ENCODE data around the gene PHETA1.
A peak's percentile ranks its signal among the peaks of the same experiment; 100 is the strongest.
"Not testable (repeated sequence)": the region's sequence is repeated elsewhere in the genome, so short reads cannot be mapped to it uniquely, and the experiment has no call there.

Gene PHETA1

DNA sequence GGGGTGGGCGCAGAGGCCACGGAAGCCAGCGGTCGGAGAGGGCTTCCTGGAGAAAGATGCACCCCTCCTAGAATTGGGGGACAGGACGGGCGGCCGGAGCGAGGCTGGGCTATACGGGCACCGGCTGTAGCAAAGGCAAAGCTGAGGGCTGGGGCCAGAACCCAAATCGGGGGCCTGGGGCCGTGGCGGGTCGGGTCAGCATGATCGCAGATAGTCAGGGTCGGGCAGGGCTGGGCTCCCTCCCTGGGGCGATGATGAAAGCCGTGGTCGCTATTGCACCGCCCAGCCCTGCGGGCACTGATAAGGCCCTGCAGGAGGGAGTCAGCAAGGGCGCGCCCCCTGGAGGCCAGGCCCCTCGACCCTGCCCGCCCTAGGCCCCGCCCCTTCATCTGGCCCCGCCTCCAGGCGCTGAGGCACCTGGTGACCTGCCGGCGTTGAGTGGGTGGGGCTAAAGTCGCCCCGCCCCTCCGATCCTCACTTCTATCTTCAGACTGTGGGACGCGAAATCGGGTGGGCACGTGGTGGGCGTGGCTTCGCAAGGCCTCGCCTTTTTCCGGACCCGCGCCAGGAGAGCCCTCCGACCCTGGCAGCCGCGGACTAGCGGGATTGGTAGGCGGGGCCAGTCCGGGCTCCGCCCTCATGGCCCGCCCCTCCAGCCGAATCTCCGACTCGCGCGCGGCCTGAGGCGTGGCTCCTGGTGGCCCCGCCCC lies 36.4 kb upstream of the PHETA1 start:
- peak; percentile 90 for DNase-seq

DNA sequence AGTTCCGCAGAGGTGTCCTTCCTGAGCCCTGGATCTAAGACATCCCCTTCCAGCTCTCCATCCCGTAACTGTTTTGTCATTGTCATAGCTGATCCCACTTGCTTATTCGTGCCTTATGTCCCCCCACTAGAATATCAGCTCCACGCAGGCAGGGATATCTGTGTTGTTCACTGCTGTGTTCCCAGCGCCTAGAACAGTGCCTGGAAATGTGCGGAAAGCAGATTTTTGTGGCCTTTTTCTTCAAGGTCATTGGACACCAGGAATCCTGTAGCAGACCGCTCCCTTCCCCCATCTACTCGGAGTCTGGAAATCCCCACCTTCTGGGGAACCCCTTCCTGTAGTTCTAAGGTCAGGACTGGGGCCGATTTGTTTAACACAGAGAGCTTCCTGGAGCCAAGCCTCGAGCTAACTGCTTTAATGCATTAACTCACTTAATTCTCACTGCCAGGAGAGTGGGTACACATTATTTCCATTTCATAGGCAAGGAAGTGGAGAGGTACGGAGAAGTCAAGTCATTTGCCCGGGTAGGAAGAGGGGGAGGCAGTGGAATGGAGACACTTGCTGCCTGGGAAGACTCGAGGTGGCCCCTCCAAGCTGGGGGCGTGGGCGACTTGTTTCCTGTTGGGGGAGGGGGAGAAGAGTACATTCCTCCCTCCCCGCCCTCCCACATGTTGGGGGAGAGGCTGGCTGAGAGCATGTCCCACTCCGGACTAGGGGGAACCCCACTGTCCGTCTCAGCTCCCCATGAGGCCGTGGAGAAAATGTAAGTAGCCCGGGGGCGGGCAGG lies 35.7 kb upstream of the PHETA1 start:
- no peak for DNase-seq

DNA sequence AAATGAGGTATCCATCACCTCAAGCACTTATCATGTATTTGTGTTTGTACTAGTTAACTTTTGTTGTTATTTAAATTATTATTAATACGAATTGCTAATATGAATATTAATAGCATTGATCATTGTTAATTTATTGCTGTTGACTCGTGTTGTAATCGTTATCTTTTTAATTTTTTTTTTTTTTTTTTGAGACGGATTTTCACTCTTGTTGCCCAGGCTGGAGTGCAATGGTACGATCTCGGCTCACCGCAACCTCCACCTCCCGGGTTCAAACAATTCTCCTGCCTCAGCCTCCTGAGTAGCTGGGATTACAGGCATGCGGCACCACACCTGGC lies 33.6 kb upstream of the PHETA1 start:
- DNase-seq: not testable (repeated sequence)

DNA sequence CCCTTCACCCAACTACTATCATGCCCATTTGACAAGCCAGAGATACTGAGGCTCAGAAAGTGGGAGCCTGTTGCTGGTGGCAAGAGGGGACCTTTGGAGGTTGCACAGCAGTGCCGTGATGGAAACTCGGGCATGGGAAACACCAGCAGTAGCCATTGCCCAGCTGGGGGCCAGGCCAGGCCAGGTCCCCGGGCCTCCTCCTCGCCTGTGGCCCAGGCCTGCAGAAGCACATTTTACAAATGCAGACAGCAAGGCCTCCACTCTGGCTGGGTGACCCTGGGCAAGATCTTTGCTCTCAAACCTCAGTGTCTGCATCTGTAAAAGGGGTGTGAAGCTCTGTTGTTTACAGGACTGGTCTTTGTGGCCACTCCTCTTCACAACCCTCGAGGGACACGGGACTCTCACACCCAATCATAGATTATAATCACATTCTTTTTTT lies 32.3 kb upstream of the PHETA1 start:
- DNase-seq: no peak

- DNase-seq: not testable (repeated sequence)
Measured at GRCh38 chr12:111399741-111400404, 31.0 kb upstream of the PHETA1 start.

GRCh38 chr12:111398530-111398929 lies 29.6 kb upstream of the PHETA1 start:
- DNase-seq: no peak

DNA sequence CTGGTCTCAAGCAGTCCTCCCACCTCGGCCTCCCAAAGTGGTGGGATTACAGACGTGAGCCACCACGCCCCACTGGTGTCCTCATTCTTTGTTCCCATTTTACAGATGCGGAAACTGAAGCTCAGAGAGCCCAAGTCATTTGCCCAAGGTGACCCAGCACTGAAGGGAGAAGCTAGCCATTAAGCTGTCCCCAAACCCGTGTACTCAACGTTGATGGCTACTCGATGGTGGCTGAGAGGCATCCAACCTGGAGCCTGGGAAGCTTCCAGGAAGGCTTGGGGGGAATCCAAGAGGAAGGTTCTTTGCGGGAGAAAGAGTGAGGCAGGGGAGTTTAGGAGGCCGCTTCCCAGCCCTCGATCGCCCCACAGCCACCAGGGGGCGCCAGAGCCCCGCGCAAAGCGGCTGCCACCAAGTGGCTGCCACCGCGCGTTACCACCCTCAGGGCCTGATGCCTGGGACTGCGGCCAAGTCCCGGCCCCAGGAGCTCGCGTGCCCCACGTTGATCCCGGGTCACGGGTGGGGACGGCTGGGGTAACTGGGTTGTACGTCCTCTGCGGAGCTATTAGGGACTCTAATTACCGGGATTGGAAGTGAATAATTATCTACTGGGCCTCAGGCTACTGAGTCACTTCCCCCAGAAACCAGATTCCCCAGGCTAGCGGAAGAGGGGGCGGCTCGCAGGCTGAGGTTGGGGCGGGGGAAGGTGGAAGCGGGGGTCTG lies 28.0 kb upstream of the PHETA1 start:
- DNase-seq: peak; percentile 77

DNA sequence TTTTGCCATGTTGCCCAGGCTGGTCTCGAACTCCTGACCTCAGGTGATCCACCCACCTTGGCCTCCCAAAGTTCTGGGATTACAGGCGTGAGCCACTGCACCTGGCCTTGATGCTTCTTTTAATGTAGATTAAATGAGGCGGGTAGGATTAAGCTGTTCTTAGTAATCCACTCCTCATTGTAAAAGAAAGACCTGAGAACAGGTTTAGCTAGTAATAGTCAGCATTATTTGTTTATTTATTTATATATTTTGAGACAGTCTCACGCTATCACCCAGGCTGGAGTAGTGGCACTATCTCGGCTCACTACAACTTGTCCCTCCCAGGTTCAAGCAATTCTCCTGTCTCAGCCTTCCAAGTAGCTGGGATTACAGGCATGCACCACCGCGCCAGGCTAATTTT lies 27.4 kb upstream of the PHETA1 start:
- DNase-seq: not testable (repeated sequence)

GRCh38 chr12:111395336-111396187 lies 26.7 kb upstream of the PHETA1 start:
- no peak for DNase-seq

DNA sequence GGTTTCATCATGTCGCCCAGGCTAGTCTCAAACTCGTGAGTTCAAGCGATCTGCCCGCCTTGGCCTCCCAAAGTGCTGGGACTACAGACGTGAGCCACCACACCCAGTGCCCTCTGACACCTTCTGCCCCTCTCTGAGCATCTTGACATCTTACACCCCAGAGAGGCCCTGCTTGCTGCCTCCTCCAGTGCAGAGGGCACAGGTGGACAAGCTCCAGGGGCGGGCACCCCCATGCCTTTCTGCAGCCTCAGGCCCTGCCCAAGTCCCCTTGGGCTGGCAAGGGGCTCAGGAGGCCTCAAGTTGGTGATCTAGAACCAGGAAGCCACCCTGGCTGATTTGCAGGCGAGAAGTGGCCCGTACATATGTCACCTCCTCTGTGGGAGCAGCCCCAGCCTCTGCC lies 25.6 kb upstream of the PHETA1 start:
- no peak for DNase-seq

- no peak for DNase-seq
Measured at GRCh38 chr12:111393700-111394300, 24.9 kb upstream of the PHETA1 start.

DNA sequence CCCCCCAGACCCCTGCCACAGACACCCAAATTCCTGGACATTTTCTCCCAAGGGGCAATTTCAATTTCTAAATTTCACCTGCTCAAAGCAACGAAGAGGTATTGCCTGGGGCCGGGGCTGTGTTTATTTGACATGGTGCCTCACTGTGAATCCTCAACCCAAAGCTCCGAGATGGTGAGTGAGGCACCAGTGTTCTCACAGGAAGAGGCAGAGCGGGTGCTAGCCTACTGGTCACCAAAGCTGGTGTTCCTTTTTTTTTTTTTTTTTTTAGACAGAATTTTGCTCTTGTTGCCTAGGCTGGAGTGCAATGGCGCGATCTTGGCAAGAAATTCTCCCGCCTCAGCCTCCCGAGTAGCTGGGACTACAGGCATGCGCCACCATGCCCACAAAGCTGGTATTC lies 22.0 kb upstream of the PHETA1 start:
- DNase-seq: no peak

DNA sequence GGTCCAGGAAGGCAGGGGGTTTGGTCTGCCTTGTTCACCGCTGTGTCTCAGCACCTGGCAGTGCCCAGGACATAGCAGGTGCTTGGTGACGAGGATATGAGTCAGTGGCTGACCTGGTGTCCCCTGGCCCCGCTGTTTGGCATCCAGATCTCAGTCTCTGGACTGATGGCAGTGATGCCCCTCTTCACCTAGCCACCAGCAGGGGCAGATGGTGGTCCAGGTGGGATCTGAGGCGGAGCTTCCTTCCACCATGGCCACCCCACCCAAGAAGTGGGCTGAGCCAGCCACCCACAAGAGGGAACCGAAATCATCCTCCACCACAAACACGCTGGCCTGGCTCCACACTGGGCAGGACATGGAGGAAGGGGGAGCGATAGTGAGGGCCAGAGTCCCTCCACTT lies 20.7 kb upstream of the PHETA1 start:
- no peak for DNase-seq

- no peak for DNase-seq
Measured at GRCh38 chr12:111387747-111388323, 18.9 kb upstream of the PHETA1 start.

- DNase-seq: no peak
Measured at GRCh38 chr12:111386885-111387284, 18.0 kb upstream of the PHETA1 start.

- no peak for DNase-seq
Measured at GRCh38 chr12:111384596-111384995, 15.7 kb upstream of the PHETA1 start.

DNA sequence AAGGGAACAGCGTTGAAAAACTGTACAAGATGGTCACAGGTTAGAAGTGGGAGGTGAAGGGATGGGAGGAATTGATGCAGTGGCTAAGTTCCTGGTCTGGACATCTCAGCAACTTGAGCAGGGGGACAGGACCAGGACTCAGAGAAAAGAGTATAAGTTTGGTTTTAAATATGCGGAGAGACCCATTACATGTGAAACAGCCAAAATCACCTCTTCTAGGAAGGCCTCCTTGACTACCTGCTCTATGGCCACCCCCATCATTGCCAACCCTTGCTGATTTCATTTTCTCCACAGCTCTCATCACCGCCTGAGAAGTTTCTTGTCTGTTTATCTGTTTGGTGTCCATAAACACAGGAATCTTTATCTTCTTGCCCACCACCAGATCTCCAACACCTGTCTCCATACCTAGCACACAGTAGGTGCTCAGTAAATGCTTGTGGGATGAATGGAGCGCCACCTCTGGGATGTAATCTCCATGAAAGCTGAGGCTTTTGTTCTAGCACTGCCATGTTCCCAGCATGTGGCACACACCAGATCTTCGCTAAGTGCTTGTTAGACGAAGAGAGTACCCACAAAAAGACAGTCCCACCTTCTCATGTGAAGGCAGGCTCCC lies 11.2 kb upstream of the PHETA1 start:
- DNase-seq: no peak

DNA sequence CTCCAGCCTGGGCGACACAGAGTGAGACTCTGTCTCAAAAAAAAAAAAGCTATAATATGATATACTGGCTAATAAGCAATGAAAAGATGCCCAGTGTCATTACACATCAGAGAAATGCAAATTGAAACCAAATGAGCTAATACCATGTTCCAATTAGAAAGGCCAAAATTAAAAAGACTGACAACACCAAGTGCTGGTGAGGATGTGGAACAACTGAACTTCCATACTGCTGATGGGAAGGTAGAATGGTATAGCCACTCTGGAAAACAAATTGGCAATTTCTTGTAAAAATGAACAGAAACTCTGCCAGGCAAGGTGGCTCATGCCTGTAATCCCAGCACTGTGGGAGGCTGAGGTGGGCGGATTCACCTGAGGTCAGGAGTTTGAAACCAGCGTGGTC lies 8.5 kb upstream of the PHETA1 start:
- DNase-seq: no peak

DNA sequence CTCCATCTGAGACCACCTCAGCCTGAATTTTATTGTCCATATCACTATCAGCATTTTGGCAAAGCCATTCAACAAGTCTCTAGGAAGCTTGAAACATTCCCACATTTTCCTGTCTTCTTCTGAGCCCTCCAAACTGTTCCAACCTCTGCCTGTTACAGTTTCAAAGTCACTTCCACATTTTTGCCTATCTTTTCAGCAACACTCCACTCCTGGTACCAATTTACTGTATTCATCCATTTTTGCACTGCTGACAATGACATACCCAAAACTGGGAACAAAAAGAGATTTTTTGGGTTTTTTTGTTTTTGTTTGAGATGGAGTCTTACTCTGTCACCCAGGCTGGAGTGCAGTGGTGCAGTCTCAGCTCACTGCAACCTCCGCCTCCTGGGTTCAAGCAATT lies 4.3 kb upstream of the PHETA1 start:
- not testable (repeated sequence) for DNase-seq

GRCh38 chr12:111369496-111370220 lies 763 bp upstream of the PHETA1 start:
- no peak for DNase-seq
